ENCODE data around the gene WFIKKN2. TPM values are rescaled to one million over a fixed set of nuclear protein-coding genes. Genes with fewer than 3 reads are reported as not detected.

Gene WFIKKN2
- total RNA-seq, 1 donor from 2014 or later: not detected

DNA sequence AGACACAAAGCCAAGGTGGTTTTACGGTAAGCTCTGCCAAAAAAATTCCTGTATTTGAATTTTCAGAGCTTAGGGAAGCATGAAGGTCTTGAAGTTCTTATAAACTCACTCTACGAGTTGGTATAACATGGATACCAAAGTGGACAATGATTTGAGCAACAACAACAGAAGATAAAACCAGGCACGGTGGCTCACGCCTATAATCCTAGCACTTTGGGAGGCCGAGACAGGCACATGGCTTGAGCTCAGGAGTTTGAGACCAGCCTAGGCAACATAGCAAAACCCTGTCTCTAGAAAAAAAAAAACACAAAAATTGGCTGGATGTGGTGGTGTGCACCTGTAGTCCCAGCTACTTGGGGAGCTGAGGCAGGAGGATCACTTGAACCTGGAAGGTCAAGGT, 43.7 kb downstream of the WFIKKN2 start:
- DNase-seq: no peak

DNA sequence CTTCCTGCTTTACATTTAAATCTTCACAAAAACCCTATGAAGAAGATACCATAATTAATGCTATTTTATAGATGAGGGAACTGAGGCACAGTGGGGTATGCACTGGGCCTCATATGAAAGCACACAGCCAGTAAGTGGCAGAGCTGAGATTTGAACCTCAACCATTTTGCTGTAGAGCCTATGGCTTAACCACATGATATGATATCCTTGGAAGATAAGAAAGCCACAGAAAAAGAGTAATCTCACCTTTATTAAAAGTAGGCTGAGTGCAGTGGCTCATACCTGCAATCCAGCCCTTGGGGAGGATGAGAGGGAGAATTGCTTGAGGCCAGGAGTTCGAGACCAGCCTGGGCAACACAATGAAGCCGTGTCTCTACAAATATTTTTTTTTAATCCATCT, 45.8 kb downstream of the WFIKKN2 start:
- no peak for DNase-seq

DNA sequence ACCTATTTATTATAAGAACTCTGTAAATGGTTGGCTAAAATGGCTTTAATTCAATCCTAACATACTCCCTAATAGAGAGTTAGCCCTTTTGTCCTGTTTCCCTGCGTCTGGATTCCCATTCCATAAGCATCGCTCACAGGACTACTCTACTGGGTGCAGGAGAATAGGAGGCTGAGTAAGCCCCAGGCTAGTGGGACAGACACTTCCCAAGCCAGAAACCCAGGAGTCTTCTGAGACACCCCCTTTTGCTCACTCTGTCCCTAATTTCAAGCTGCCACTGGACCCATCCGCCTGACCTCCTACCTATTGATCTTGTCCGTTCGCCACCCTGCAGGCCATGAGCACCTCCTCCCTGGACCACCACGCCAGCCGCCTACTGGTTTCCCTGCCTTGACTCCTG, 47.5 kb downstream of the WFIKKN2 start:
- DNase-seq: no peak

DNA sequence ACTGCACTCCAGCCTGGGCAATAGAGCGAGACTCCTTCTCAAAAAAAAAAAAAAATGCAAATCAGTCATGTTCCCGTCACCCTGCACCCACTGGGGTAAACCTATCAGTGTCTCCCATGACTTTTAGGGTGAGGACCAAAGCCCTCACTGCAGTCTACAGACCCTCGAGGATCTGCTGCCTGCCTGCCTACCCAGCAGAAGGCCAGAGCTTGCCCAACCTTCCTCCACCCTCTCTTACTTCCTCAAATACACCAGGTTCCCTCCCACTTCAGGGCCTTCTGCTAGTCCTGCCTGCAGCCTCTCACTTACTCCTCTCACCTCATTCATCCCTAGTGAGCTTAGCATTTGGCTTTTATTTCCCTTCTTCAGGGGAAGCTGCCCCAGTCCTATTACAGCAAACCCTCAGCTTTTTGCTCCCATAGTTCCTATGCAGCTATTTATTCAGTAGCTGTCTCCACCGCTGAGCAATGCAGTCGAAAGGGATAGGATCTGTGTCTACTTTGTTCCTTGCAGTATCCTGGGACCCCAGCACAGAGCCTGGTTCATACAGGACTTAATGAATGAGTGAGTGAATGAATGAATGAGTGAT, 48.6 kb downstream of the WFIKKN2 start:
- no peak for DNase-seq

GRCh38 chr17:50884439-50885311, 49.3 kb downstream of the WFIKKN2 start:
- no peak for DNase-seq

DNA sequence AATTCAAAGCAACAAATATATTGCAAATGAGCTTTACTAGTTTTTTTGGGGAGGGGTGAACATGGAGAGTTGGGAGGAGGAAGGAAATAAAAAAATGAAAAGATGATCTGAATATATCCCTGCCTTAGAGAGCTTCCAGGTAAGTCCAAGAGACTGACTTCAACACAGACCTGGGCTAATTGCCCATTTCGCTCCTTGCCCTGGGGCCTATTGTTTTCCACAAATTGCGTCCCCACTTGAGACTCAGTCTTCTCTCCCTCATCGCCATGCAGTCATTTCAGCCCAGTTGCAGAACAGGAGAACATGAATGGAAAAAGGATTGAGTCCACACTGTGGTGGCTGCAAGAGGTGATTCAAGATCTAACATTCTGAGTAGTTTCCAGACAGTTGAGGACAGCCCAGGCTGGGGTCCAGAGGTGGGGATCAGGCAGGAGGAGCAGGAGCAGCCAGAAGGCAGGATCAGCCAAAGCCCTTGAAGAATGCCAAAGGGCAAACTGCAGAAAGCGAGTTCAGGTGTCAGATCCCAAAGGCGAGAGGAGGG, 52.4 kb downstream of the WFIKKN2 start:
- no peak for DNase-seq

- no peak for DNase-seq
These were observed 54.2 kb downstream of the WFIKKN2 start for GRCh38 chr17:50889528-50890118.

GRCh38 chr17:50890675-50891516, 55.5 kb downstream of the WFIKKN2 start:
- DNase-seq: no peak

DNA sequence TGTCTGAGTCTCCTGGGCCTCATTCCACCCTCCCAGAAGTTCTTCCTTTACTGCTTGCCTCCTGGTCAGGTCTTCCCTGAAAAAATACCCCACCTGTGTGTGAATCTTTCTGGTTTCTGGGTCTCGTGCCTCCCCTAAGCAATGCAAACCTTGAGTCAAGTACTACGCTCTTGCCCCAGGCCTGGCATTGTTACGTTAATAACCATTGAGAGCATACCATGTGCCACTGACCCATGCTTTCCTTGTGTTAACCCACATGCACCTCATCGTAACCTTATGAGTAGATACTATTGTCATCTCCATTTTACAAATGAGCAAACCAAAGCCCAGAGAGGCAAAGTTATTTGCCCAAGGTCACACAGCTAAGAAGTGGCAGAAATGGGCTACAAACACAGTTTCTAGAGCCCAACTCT, 56.2 kb downstream of the WFIKKN2 start:
- DNase-seq: no peak

Other genes with a start within 250 kb of the WFIKKN2 start
- 1.3 and 2.7 TPM in 2 replicates for gene ABCC3, start 200.7 kb upstream of the WFIKKN2 start, total RNA-seq
- 33.2 and 35.4 TPM in 2 replicates for gene ANKRD40, start 127.7 kb upstream of the WFIKKN2 start, total RNA-seq
- 21.4 and 31.5 TPM in 2 replicates for gene LUC7L3, start 116.0 kb upstream of the WFIKKN2 start, total RNA-seq
- not detected in 2 replicates for gene ANKRD40CL, start 68.1 kb upstream of the WFIKKN2 start, total RNA-seq
- gene TOB1, start 30.8 kb downstream of the WFIKKN2 start, total RNA-seq: 2.9 and 4.4 TPM in 2 replicates